Measurements from ENCODE around the gene PCDHGB2. TPM values are rescaled to one million over a fixed set of nuclear protein-coding genes. Genes with fewer than 3 reads are reported as not detected.
A peak's percentile ranks its signal among the peaks of the same experiment; 100 is the strongest.
"Not testable (repeated sequence)": the region's sequence is repeated elsewhere in the genome, so short reads cannot be mapped to it uniquely, and the experiment has no call there.

Gene PCDHGB2
- total and polyA plus RNA-seq, 7 donors: 0.10 to 2.4 (median 1.2) TPM

- DNase-seq (no peak), ATAC-seq (no peak)
- intact Hi-C loops (cut with DNase I): no loop called here
- peaks cover 4% of the 10 kb centered on the region for H3K9me3 ChIP-seq
- WGBS, 3 donors: 36 to 42% (median 39%) methylated on average over 22 of the region's 22 CpGs
- peaks cover 4% of the 10 kb centered on the region for H3K4me1 ChIP-seq
- H3K36me3 ChIP-seq (ENCODE audit: insufficient read depth in 1 of 2, low read depth in 1 of 2): no peaks in the 10 kb centered on the region
- peaks cover 0 to 38% (median 17%) of the 10 kb centered on the region in 3 donors for H3K27me3 ChIP-seq (ENCODE audit: insufficient read depth in 3 of 3, low read length in 2 of 3)
- peak overlapping the region; percentile 47 for H3K4me3 ChIP-seq
- no peak overlapping the region for H3K27ac ChIP-seq
- TF ChIP-seq CTCF (IDR thresholded peaks at IDR 0.05): no peak
Measured at GRCh38 chr5:141403387-141403786, 43.6 kb downstream of the PCDHGB2 start.

- intact Hi-C loops (cut with DNase I); H3K4me1 ChIP-seq; H3K9me3 ChIP-seq; H3K36me3 ChIP-seq (ENCODE audit: insufficient read depth in 1 of 2, low read depth in 1 of 2): not testable (repeated sequence)
- peak within 1 kb of the TSS; percentile 62 for H3K4me3 ChIP-seq
- peak within 1 kb of the TSS; percentile 51 for H3K27ac ChIP-seq
- peaks cover 0 to 19% (median 8%) of the 10 kb centered on the region in 3 donors for H3K27me3 ChIP-seq (ENCODE audit: insufficient read depth in 3 of 3, low read length in 2 of 3)
- peak; percentile 70 for TF ChIP-seq CTCF (IDR thresholded peaks at IDR 0.05)
- ATAC-seq: peak; percentile 80 to 89 (median 86)
- peak; percentile 50 to 72 for DNase-seq
- 9 to 16% (median 13%) methylated on average over 43 to 51 of the region's 51 CpGs for WGBS, 3 donors
Measured at GRCh38 chr5:141407790-141408505, 48.2 kb downstream of the PCDHGB2 start, which contains the start of gene PCDHGB6. TSS of gene PCDHGB6 (plus strand) at chr5:141408021. CDS start at chr5:141408203, 182 bp downstream.

GRCh38 chr5:141409598-141410306 is 50.0 kb downstream of the PCDHGB2 start:
- H3K36me3 ChIP-seq (ENCODE audit: insufficient read depth in 1 of 2, low read depth in 1 of 2): no peaks in the 10 kb centered on the region
- DNase-seq (no peak), ATAC-seq (no peak)
- H3K4me3 ChIP-seq: peak overlapping the region; percentile 62
- H3K9me3 ChIP-seq: peaks cover 7% of the 10 kb centered on the region
- intact Hi-C loops (cut with DNase I): no loop called here
- no peak for TF ChIP-seq CTCF (IDR thresholded peaks at IDR 0.05)
- H3K27me3 ChIP-seq (ENCODE audit: insufficient read depth in 3 of 3, low read length in 2 of 3): peaks cover 0 to 18% (median 2%) of the 10 kb centered on the region in 3 donors
- H3K27ac ChIP-seq: no peak overlapping the region
- WGBS, 3 donors: 33 to 39% (median 39%) methylated on average over 64 of the region's 64 CpGs
- H3K4me1 ChIP-seq: no peaks in the 10 kb centered on the region

DNA sequence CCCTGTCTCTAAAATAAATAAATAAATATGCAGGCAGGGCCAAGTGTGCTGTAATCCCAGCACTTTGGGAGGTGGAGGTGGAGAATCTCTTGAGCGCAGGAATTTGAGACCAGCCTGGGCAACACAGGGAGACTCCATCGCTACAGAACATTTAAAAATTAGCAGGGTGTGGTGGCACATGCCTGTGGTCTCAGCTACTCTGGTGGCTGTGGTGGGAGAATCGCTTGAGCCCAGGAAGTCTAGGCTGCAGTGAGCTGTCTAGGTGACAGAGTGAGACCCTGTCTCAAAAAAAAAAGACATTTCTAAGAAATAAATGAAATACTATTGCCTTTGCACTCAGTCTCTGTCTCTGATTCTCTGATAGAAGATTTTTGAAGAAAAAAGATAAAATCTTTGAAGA is 51.8 kb downstream of the PCDHGB2 start:
- DNase-seq: no peak
- Histone ChIP-seq H3K36me3 (ENCODE audit: insufficient read depth in 1 of 2, low read depth in 1 of 2) (no peaks in the 10 kb centered on the region), H3K9me3 (peaks cover 7% of the 10 kb centered on the region), H3K27ac (no peak overlapping the region), H3K4me1 (no peaks in the 10 kb centered on the region), H3K27me3 (ENCODE audit: insufficient read depth in 3 of 3, low read length in 2 of 3) (peaks cover 0 to 22% (median 0%) of the 10 kb centered on the region in 3 donors), H3K4me3 (peak overlapping the region; percentile 62)
- intact Hi-C loops (cut with DNase I): no loop called here
- WGBS, 3 donors: 69 to 74% (median 69%) methylated on average over 3 of the region's 3 CpGs
- ATAC-seq: no peak
- TF ChIP-seq CTCF (IDR thresholded peaks at IDR 0.05): no peak

Other genes starting within 250 kb of the PCDHGB2 start
Only the 30 nearest of the 36 such genes appear.
- under 1 TPM in 3 of 4 donors, not detected in 1; 0.15 to 0.58 (median 0.20) TPM for gene PCDHB9, start 172.8 kb upstream of the PCDHGB2 start, total RNA-seq
- gene PCDHB9, start 172.8 kb upstream of the PCDHGB2 start, polyA plus RNA-seq: under 1 TPM; 0.09 to 0.15 (median 0.13) TPM
- under 1 TPM; 0.26 to 0.29 (median 0.26) TPM for gene PCDHB10, start 167.6 kb upstream of the PCDHGB2 start, total RNA-seq
- gene PCDHB10, start 167.6 kb upstream of the PCDHGB2 start, polyA plus RNA-seq: under 1 TPM; 0.13 to 0.17 (median 0.14) TPM
- 1 to 10 TPM in 2 of 4 donors, under 1 TPM in 2; 0.86 to 1.8 (median 1.1) TPM for gene PCDHB11, start 160.4 kb upstream of the PCDHGB2 start, total RNA-seq
- under 1 TPM; 0.08 to 0.13 (median 0.13) TPM for gene PCDHB11, start 160.4 kb upstream of the PCDHGB2 start, polyA plus RNA-seq
- under 1 TPM; 0.44 to 0.96 (median 0.83) TPM for gene PCDHB12, start 151.3 kb upstream of the PCDHGB2 start, total RNA-seq
- gene PCDHB12, start 151.3 kb upstream of the PCDHGB2 start, polyA plus RNA-seq: under 1 TPM; 0.10 to 0.21 (median 0.21) TPM
- gene PCDHB13, start 146.1 kb upstream of the PCDHGB2 start, total RNA-seq: under 1 TPM; 0.44 to 0.81 (median 0.62) TPM
- under 1 TPM; 0.06 to 0.26 (median 0.18) TPM for gene PCDHB13, start 146.1 kb upstream of the PCDHGB2 start, polyA plus RNA-seq
- gene PCDHB14, start 136.7 kb upstream of the PCDHGB2 start, total RNA-seq: under 1 TPM; 0.48 to 0.75 (median 0.50) TPM
- under 1 TPM; 0.20 to 0.51 (median 0.32) TPM for gene PCDHB14, start 136.7 kb upstream of the PCDHGB2 start, polyA plus RNA-seq
- 1 to 10 TPM in 2 of 4 donors, under 1 TPM in 2; 0.50 to 2.5 (median 0.91) TPM for gene PCDHB15, start 114.6 kb upstream of the PCDHGB2 start, total RNA-seq
- gene PCDHB15, start 114.6 kb upstream of the PCDHGB2 start, polyA plus RNA-seq: under 1 TPM; 0.44 to 0.58 (median 0.45) TPM
- under 1 TPM in 2 of 4 donors, not detected in 2; 0.19 to 0.32 TPM for gene SLC25A2, start 55.9 kb upstream of the PCDHGB2 start, total RNA-seq
- gene SLC25A2, start 55.9 kb upstream of the PCDHGB2 start, polyA plus RNA-seq: under 1 TPM in 1 of 3 donors, not detected in 2; 0.04 TPM
- 100 to 1,000 TPM in 2 of 4 donors, 10 to 100 TPM in 2; 92.9 to 139 (median 117) TPM for gene TAF7, start 39.2 kb upstream of the PCDHGB2 start, total RNA-seq
- 100 to 1,000 TPM; 112 to 249 (median 139) TPM for gene TAF7, start 39.2 kb upstream of the PCDHGB2 start, polyA plus RNA-seq
- gene PCDHGA1, start 29.5 kb upstream of the PCDHGB2 start, total RNA-seq: 1 to 10 TPM in 1 of 4 donors, under 1 TPM in 3; 0.51 to 1.4 (median 0.65) TPM
- gene PCDHGA1, start 29.5 kb upstream of the PCDHGB2 start, polyA plus RNA-seq: 1 to 10 TPM in 1 of 3 donors, under 1 TPM in 2; 0.27 to 2.1 (median 0.56) TPM
- 1 to 10 TPM; 1.2 to 1.8 (median 1.6) TPM for gene PCDHGA2, start 21.2 kb upstream of the PCDHGB2 start, total RNA-seq
- gene PCDHGA2, start 21.2 kb upstream of the PCDHGB2 start, polyA plus RNA-seq: 1 to 10 TPM in 1 of 3 donors, under 1 TPM in 2; 0.22 to 1.1 (median 0.25) TPM
- gene PCDHGA3, start 16.2 kb upstream of the PCDHGB2 start, total RNA-seq: 1 to 10 TPM in 3 of 4 donors, under 1 TPM in 1; 0.97 to 2.4 (median 1.7) TPM
- under 1 TPM; 0.33 to 0.67 (median 0.34) TPM for gene PCDHGA3, start 16.2 kb upstream of the PCDHGB2 start, polyA plus RNA-seq
- gene PCDHGB1, start 9.9 kb upstream of the PCDHGB2 start, total RNA-seq: 1 to 10 TPM in 2 of 4 donors, under 1 TPM in 2; 0.71 to 1.8 (median 1.2) TPM
- under 1 TPM; 0.08 to 0.22 (median 0.12) TPM for gene PCDHGB1, start 9.9 kb upstream of the PCDHGB2 start, polyA plus RNA-seq
- 1 to 10 TPM in 3 of 4 donors, under 1 TPM in 1; 0.84 to 2.4 (median 2.2) TPM for gene PCDHGA4, start 5.0 kb upstream of the PCDHGB2 start, total RNA-seq
- gene PCDHGA4, start 5.0 kb upstream of the PCDHGB2 start, polyA plus RNA-seq: under 1 TPM; 0.14 to 0.47 (median 0.40) TPM
- gene PCDHGA5, start 4.2 kb downstream of the PCDHGB2 start, total RNA-seq: 1 to 10 TPM in 2 of 4 donors, under 1 TPM in 2; 0.84 to 2.0 (median 1.2) TPM
- under 1 TPM; 0.07 to 0.38 (median 0.35) TPM for gene PCDHGA5, start 4.2 kb downstream of the PCDHGB2 start, polyA plus RNA-seq
- gene PCDHGB3, start 10.2 kb downstream of the PCDHGB2 start, total RNA-seq: 1 to 10 TPM in 3 of 4 donors, under 1 TPM in 1; 0.92 to 2.0 (median 1.2) TPM
- gene PCDHGB3, start 10.2 kb downstream of the PCDHGB2 start, polyA plus RNA-seq: under 1 TPM; 0.17 to 0.44 (median 0.35) TPM
- 1 to 10 TPM; 1.3 to 2.5 (median 1.8) TPM for gene PCDHGA6, start 13.9 kb downstream of the PCDHGB2 start, total RNA-seq
- under 1 TPM; 0.03 to 0.72 (median 0.57) TPM for gene PCDHGA6, start 13.9 kb downstream of the PCDHGB2 start, polyA plus RNA-seq
- gene PCDHGA7, start 22.7 kb downstream of the PCDHGB2 start, total RNA-seq: 1 to 10 TPM in 2 of 4 donors, under 1 TPM in 2; 0.97 to 2.2 (median 1.1) TPM
- gene PCDHGA7, start 22.7 kb downstream of the PCDHGB2 start, polyA plus RNA-seq: under 1 TPM; 0.07 to 0.35 (median 0.35) TPM
- 1 to 10 TPM in 3 of 4 donors, under 1 TPM in 1; 0.99 to 3.0 (median 2.0) TPM for gene PCDHGB4, start 27.7 kb downstream of the PCDHGB2 start, total RNA-seq
- under 1 TPM; 0.24 to 0.52 (median 0.49) TPM for gene PCDHGB4, start 27.7 kb downstream of the PCDHGB2 start, polyA plus RNA-seq
- gene PCDHGA8, start 32.6 kb downstream of the PCDHGB2 start, total RNA-seq: 1 to 10 TPM in 3 of 4 donors, under 1 TPM in 1; 0.82 to 1.6 (median 1.3) TPM
- gene PCDHGA8, start 32.6 kb downstream of the PCDHGB2 start, polyA plus RNA-seq: under 1 TPM; 0.04 to 0.30 (median 0.26) TPM
- 1 to 10 TPM; 2.7 to 5.1 (median 4.0) TPM for gene PCDHGB5, start 38.0 kb downstream of the PCDHGB2 start, total RNA-seq
- 1 to 10 TPM in 1 of 3 donors, under 1 TPM in 2; 0.61 to 1.4 (median 0.95) TPM for gene PCDHGB5, start 38.0 kb downstream of the PCDHGB2 start, polyA plus RNA-seq
- 1 to 10 TPM; 1.5 to 3.5 (median 1.9) TPM for gene PCDHGA9, start 42.8 kb downstream of the PCDHGB2 start, total RNA-seq
- under 1 TPM; 0.11 to 0.42 (median 0.36) TPM for gene PCDHGA9, start 42.8 kb downstream of the PCDHGB2 start, polyA plus RNA-seq
- gene PCDHGB6, start 48.0 kb downstream of the PCDHGB2 start, total RNA-seq: 1 to 10 TPM; 2.0 to 4.1 (median 2.9) TPM
- gene PCDHGB6, start 48.0 kb downstream of the PCDHGB2 start, polyA plus RNA-seq: under 1 TPM; 0.46 to 0.83 (median 0.82) TPM
- 1 to 10 TPM in 3 of 4 donors, under 1 TPM in 1; 0.86 to 3.9 (median 2.8) TPM for gene PCDHGA10, start 53.0 kb downstream of the PCDHGB2 start, total RNA-seq
- under 1 TPM; 0.27 to 0.56 (median 0.39) TPM for gene PCDHGA10, start 53.0 kb downstream of the PCDHGB2 start, polyA plus RNA-seq
- gene PCDHGB7, start 57.7 kb downstream of the PCDHGB2 start, total RNA-seq: 1 to 10 TPM; 3.8 to 7.2 (median 5.7) TPM
- gene PCDHGB7, start 57.7 kb downstream of the PCDHGB2 start, polyA plus RNA-seq: 1 to 10 TPM in 1 of 3 donors, under 1 TPM in 2; 0.70 to 1.1 (median 0.90) TPM
- 1 to 10 TPM in 3 of 4 donors, under 1 TPM in 1; 0.94 to 4.4 (median 2.9) TPM for gene PCDHGA11, start 61.1 kb downstream of the PCDHGB2 start, total RNA-seq
- gene PCDHGA11, start 61.1 kb downstream of the PCDHGB2 start, polyA plus RNA-seq: under 1 TPM; 0.21 to 0.72 (median 0.45) TPM
- 1 to 10 TPM; 2.6 to 6.9 (median 3.6) TPM for gene PCDHGA12, start 70.5 kb downstream of the PCDHGB2 start, total RNA-seq
- under 1 TPM; 0.38 to 0.56 (median 0.39) TPM for gene PCDHGA12, start 70.5 kb downstream of the PCDHGB2 start, polyA plus RNA-seq
- gene PCDHGC3, start 116.0 kb downstream of the PCDHGB2 start, total RNA-seq: 10 to 100 TPM in 3 of 4 donors, 1 to 10 TPM in 1; 7.3 to 25.2 (median 14.2) TPM
- 10 to 100 TPM in 1 of 3 donors, 1 to 10 TPM in 2; 8.6 to 22.3 (median 9.0) TPM for gene PCDHGC3, start 116.0 kb downstream of the PCDHGB2 start, polyA plus RNA-seq
- gene PCDHGC4, start 125.0 kb downstream of the PCDHGB2 start, total RNA-seq: 1 to 10 TPM in 1 of 4 donors, under 1 TPM in 3; 0.36 to 1.2 (median 0.65) TPM
- under 1 TPM in 2 of 3 donors, not detected in 1; 0.06 to 0.18 TPM for gene PCDHGC4, start 125.0 kb downstream of the PCDHGB2 start, polyA plus RNA-seq
- gene PCDHGC5, start 129.1 kb downstream of the PCDHGB2 start, total RNA-seq: 1 to 10 TPM in 1 of 4 donors, under 1 TPM in 3; 0.49 to 1.2 (median 0.65) TPM
- gene PCDHGC5, start 129.1 kb downstream of the PCDHGB2 start, polyA plus RNA-seq: under 1 TPM in 2 of 3 donors, not detected in 1; 0.08 to 0.95 TPM

Data from psoas muscle (tissue), 8 donors.